T-helper 1 cell treated with Interleukin-12 subunit alpha and Interleukin-12 subunit beta and Interleukin-4 antibody, amounts not matched to agents 30 ng/mL and 1 ng/mL, for 36 hours (primary cell): ENCODE data around the gene ST6GALNAC3. TPM values are rescaled to one million over a fixed set of nuclear protein-coding genes. Genes with fewer than 3 reads are reported as not detected.

Source experiments
- intact Hi-C: fragments of 100-400 bp; cut with micrococcal nuclease; formaldehyde crosslinking; loops from one replicate; pipeline ENCODE4 v1.15.1; 2024
- total RNA-seq: library from RNA; stranded (reverse); gene quantifications from 2 replicates; pipeline ENCODE4 v1.2.3, GENCODE V29; 2022

ST6GALNAC3 gene
- total RNA-seq, 1 donor from 2014 or later: 0.12 TPM

DNA sequence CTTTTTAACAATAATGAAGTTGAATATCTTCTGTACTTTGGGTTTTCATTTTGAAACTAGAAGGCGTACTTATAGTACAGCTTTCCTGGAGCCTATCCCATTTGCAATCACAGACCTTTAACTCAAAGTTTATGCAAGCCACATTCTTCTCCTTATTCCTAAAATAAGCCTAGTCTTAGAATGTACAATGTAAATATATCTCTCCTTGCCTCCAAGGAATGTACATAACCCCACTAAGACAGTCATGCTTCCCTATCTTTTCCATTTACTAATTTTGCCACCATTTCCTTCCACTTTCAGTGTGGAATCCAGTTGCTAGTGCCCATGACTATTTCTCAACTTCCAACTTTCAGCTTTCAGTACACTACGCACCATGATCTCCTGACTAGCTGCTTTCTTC is 327.6 kb downstream of the ST6GALNAC3 start:
- intact Hi-C loops: no loop called here

DNA sequence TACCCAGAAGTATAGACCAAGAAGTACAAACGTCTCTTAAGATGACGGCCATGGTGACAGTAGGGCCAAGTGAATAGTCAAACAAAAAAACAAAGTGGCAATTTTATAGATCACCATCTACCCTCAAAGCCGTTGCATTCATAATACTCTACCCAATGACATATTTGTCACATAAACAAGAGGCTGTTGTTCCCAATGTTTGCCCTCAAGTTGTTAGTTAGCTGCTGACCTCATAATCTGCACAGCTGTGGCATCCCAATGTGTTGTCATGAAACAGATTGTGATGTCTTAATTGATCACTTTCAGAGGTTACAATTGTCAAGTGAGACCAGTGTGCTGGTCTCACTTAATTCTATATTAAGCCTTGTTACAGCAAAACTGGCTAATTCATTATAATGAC is 333.8 kb downstream of the ST6GALNAC3 start:
- intact Hi-C loops: no loop called here

DNA sequence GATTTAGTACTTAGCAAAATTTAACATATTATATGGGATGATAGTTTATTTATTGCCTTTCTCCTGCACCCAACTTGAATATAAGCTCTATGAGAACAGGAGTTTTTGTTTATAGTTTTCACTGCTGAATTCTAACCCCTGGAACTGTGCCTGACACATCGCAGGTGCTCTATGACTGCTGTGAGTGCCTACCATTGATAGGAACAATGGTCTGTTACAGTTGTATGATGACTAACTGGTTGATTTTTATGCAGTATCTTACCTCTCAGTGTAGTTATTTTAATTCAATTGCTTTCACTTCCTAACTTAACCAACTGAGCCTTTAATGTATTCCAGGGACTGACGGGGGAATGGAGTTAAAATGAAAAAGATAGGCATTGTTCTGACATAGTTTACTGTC is 336.0 kb downstream of the ST6GALNAC3 start:
- intact Hi-C loops: no loop called here

DNA sequence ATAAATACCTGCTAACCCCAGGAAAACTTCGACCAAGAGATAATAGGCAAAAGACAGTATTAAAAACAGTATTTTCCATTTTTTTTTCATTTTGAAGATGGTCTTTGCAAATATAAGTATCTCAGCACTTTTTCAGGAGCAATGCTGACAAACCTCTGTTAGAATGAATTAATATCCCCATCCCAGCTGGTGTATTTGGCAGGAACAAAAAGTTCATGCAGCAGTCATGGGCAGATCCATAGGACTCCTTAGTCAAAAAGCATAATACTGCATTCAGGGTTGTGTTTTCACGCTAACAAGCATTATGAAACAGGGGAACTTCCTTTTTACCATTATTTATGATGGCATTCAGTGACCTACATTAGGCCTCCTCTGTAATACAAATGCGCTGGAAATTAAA is 344.0 kb downstream of the ST6GALNAC3 start:
- intact Hi-C loops: no loop called here

DNA sequence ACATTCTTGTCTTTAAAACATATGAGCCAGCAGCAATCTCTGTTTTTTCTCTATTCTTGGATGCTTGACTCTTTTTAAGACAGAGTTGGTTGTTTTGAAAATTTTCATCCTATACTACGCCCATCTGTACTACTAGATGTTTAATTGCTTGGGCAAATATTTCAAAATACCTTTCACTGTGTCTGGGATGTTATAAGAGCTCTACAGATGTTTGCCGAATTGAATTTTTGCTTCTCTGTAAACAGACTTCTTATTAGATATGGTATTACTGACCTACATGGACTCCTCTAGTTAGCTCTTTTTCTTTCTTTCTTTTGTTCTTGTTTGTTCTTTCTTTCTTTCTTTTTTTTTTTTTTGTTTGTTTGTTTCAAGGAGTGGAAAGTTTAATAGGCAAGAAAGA is 345.1 kb downstream of the ST6GALNAC3 start:
- intact Hi-C loops: no loop called here

DNA sequence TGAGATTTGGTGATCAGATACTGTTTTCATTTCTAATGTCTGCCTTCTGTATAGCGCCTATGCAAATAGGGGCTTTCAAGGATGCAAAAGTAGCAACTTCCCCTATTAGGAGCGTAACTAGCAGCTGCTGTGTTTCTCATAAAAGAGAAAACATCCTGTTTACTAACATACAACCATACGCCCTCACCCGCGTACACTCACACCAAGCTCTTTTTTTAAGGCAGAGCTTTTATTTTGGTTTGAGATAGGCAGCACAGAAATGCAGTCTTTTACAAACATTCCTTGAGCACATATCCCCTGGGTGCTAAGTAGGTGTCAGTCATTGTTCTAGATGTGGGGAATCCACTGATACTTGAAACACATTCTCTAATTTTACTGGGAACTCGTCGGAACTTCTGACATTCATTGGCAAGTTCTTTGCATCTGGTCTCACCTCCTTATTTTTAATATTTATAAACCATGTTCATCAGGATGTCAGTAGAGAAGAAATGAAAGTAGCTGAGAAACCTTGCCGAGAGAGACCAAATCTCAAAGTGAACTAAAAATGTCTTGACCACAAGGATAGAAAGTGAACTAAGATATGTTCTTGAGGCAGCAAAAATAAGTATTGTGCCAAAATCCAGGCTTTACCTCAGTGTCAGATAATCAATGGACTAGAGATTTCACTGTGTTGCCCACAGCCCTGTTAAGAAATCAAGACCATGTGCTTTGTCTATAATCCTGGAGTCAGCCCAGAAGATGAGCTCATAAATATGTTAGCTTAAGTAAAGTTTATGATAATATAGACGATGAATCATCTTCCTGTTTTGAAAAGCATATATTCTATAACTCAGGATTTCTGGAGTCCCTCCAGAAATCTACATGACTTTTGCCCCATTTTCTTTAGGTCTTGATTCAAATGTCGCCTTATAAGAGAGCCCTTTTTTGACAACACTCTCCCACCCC is 350.9 kb downstream of the ST6GALNAC3 start:
- intact Hi-C loops: no loop called here

DNA sequence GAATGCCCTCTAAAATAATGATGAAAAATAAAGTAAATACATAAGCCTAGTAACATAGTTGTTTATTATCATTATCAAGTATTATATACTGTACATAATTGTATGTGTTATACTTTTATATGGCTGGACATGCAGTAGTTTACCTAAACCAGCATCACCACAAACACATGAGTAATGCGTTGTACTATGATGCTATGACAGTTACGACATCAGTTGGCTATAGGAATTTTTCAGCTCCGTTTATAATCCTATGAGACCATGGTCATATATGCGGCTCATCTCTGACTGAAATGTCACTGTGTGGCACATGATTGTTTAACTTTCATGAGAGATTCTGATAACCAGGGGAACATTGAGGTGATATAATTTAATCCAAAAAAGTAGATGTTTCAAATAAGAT is 352.1 kb downstream of the ST6GALNAC3 start:
- intact Hi-C loops: no loop called here

DNA sequence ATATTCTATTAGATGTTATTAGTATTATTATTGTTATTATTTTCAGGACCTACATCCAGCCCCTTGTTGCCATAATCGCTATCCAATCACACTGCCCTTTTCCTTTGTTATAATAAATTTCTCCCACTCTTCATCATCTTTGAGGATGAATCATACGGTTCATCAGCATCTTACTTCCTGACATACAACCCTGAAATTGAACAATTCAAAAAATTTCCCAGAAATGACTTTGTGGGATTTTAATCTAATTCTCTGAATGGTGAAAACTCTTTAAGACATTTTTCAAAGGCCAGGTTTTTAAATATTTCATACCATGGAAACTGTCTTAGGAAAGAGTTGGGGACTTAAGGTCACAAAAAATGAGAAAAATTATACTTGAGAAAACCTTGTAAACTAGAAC is 353.5 kb downstream of the ST6GALNAC3 start:
- intact Hi-C loops: no loop called here

DNA sequence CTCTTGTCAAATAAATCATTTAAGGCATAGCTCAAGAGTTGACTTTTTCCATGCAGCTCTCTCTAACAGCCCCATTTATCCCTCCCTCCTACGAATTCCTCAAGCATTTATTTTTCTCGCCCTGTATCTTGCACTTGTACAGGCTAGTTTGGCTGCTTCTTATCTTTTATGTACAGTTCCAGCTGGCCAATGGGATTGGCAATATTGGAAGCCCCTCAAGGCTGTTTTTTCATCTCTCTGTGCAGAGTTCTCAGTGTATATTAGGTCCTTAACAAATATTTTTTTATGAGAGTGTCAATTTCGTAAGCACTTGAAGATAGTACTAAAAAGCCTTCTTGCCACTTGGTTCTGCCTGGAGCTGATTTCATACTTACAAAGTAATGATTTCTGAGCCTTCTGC is 356.0 kb downstream of the ST6GALNAC3 start:
- intact Hi-C loops: no loop called here

DNA sequence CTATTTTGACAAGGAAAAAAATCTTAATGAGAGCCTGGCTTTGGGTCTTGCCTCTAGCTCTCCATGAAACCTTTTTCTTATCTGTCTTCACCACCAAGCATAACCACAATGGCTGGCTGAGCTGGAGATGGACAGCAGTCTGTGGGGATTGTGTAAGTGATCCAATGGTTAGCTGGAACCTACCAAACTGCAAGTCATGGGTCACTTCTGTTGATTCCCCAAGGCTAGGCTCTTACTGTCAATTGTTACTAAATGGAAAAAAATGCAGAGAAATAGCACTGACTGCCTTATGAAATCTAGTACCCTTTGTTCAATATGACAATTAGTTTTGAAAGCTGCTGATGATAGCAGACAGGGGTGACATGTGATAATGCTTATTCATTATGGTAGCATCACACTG is 359.0 kb downstream of the ST6GALNAC3 start:
- intact Hi-C loops: no loop called here

DNA sequence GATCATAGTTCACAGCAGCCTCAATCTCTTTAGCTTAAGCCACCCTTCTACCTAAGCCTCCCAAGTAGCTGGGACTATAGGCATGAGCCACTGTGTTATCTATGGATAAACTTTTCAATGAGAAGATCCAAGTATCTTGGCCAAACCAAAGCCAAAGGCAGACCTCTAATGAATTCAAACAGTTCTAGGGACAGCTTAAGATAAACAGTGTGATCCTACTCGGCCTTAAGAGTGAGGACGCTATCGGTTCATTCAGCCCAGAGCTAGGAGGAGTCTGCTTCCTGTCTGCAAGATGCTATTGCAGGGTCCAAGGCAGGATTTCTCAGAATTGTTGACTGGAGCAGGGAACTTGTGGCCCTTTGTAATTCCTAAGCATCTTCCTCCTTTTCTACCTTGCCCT is 368.7 kb downstream of the ST6GALNAC3 start:
- intact Hi-C loops: no loop called here

DNA sequence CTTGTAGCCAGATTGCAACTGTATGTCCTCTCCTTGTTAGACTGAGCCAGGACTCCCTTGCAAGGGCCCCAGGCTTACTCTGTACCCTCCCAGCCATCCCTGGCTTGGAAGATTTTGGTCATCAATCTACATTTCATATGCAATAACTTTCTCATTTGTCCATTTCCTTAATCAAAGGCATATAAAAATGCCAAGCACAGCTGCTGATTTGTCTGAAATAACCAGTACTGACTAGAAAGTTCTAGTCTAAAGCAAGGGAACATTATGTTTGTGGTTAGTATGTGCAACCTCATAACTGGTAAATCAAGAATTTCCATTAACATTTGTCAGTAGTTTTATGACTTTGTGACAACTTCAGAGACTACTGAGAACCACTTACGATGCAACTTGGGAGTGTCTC is 370.2 kb downstream of the ST6GALNAC3 start:
- intact Hi-C loops: no loop called here

DNA sequence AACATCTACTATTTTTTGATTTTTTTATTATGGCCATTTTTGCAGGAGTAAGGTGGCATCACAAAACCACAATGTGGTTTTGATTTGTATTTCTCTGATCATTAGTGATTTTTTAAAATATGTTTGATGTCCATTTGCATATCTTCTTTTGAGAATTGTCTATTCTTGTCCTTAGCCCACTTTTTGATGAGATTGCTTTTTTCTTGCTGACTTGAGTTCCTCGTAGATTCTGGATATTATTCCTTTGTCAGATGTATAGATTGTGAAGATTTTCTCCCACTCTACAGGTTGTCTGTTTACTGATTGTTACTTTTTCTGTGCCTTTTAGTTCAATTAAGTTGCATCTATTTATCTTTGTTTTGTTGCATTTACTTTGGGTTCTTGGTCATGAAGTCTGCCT is 375.7 kb downstream of the ST6GALNAC3 start:
- intact Hi-C loops: no loop called here

DNA sequence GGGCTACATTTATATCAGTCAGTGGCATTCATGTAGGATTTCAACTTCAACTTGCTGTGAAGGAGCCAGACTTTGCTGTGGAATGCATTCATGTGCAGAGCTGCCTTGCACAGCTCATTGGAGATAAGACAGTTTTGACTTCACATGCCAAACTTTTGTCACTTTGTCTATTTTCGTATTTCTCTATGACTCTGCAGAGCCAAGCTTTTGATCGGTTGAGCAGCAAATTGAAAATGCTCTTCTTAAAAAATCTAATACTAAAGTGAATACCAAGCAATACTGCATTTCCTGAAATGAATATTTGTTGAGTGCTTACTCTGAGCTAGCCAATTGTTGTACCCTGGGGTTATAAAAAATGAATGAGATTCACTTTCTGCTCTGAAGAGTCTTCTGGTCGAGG is 388.7 kb downstream of the ST6GALNAC3 start:
- intact Hi-C loops: no loop called here

DNA sequence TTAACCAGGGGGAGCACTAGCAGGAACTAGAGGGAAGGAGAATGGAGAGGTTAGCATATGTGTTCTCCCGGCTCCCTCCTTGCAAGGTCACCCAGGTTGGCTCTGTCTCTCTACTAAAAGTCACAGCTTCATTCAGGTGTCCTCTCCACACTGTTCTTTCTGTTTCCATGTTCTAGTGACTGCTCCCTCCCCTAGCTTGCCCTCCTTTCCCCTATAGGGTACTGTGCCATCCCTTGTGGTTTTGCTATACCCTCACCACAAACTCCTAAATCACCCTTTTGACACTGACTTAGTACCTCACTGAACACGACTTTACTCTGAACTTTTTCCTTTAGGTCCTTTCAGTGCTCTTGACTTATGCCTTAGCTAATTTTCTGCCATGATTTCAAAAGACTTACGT is 389.3 kb downstream of the ST6GALNAC3 start:
- intact Hi-C loops: no loop called here

DNA sequence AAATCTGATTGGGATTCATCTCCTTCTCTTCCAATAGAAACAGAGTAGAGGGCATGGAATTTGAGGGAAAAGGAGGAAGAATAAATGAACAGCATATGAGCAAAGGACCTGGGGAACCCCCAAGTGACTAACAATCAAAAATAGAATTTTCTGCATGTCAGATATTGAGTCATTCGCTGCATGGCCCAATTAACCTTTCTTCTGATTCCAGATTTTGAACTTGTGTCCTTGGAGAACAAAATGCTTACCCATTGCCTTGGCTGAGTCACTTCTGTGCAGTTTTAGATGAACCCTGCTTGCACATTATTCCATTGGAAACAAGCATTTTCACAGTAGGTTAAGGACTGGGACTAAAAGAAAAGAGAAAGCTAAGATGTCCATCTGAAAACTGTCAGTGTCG is 390.5 kb downstream of the ST6GALNAC3 start:
- intact Hi-C loops: no loop called here

DNA sequence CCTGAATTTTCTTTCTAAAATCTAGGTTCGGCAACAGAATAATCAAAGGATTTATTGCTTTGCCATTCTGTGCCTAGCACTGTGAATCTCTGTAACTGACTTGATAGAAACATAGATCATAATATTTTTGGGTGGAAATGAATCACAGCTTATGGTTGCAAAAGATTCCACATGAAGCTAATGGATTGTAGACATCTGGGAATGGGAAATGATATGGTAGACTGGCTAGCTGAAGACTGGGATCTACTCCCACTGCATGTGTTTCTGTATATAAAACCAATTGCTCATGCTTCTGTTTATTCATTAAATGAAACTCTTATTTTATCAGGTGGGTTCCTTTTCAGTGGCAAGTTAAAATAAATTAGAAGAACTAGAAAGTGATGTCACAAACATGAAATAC is 395.6 kb downstream of the ST6GALNAC3 start:
- intact Hi-C loops: no loop called here

DNA sequence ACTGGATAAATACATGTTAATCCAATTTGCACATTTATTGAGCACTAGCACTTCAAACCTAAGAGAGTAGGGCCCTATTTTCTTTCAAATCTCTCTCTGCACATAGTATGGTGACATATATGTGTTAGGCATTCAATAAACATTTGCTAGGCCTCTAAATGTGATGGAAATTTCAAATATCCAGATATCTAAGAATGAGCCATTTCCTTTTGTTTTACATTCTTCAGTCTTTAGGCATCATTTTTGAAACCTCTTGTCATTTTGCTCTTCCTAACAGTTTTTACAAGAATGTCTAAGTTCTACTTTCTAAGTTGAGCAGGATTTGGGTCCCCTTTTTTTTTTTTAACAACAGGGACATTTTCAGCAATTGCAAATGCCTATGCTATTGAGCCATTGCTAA is 397.0 kb downstream of the ST6GALNAC3 start:
- intact Hi-C loops: no loop called here

DNA sequence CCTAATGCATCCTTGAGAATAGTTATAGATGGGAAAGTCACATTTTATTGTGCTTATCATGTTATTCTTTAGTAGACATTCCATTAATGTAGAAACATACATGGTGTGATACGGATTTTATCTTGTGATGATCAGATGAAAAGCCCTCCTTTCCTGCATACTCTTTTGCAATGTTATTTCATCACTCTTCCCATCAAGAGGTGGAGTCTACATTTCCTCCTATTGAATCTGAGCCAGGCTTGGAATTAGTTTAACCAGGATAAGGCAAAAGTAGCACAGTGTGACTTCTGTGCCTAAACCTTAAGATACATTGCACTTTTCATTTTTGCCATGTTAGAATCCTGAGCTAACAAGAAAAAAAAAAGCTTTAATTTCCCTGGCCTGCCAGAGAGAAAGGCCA is 399.0 kb downstream of the ST6GALNAC3 start:
- intact Hi-C loops: no loop called here

DNA sequence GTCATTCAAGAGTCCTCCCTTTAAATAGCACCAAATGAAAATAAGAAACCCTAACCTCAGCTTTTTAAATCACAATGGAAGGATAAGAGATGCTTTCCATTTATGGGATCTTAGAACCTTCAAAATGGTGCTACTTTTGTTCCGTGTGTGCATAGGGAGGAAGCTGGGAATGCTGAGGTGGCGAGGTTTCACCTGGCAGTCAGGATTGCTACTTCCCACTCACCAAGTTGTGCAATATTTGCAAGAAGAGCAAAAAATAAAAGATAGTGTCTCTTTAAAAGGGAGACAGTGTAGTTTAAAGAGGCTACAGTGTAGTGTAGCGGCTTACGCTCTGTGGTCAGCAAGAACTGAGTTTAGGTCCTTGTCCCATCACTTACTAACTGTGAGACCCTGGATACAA is 400.4 kb downstream of the ST6GALNAC3 start:
- intact Hi-C loops: no loop called here

DNA sequence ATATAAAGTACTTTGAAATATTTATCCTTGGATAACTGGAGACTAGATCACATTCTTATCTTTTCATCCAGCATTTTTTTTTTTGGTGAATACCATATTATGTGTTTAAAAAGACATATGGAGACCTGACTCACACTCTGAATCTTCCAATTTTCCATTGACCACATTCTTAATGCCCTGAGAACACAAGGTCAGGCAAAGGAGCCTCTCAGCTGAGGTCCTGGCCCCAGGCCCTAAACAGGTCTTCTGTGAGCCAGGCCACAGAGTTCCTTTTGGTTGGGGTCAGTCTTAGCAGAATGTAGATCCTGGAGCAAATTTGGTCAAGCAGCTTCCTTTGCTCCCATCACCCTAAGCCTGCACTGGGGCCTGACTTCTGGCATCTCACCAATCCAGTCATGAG is 402.6 kb downstream of the ST6GALNAC3 start:
- intact Hi-C loops: no loop called here

DNA sequence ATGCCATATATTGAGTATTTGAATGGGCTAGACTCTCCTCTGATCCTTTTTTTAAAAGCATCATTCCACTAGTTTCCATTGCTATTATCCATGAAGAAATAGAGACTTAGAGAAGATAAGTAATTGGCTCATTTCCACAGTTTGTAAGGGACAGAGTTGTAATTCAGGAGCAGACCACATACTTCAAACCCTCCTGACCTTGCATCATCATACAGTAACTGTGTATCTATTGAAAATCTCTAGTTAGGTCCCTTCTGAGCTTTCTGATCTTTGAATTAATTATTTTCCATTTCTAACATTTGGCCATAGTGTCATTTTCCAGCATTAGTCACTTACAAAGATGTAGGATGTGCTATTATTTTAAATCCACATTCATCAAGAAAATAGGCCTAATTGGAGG is 406.3 kb downstream of the ST6GALNAC3 start:
- intact Hi-C loops: no loop called here

DNA sequence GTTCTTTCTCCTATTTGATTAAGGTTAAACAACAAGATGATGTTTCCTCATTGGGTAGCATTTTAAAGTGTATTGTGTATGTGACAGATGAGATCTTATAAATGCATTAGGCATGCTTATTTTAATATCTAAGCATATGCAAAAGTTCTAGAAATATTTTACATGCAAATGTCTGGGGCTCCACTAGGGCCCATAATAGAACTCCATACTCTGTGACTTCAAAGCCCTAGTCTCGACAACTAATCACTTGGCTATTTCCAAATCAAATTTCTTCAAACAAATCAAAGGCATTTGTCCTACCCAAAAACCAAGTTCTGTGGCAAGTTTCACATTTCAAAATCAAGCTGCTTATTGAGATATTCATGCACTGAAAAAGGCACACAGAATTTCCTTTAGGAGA is 407.1 kb downstream of the ST6GALNAC3 start:
- intact Hi-C loops: no loop called here
